ENCODE data around the gene AQP5. TPM values are rescaled to one million over a fixed set of nuclear protein-coding genes. Genes with fewer than 3 reads are reported as not detected.

The AQP5 gene
- polyA plus RNA-seq, 3 donors, result not detected

DNA sequence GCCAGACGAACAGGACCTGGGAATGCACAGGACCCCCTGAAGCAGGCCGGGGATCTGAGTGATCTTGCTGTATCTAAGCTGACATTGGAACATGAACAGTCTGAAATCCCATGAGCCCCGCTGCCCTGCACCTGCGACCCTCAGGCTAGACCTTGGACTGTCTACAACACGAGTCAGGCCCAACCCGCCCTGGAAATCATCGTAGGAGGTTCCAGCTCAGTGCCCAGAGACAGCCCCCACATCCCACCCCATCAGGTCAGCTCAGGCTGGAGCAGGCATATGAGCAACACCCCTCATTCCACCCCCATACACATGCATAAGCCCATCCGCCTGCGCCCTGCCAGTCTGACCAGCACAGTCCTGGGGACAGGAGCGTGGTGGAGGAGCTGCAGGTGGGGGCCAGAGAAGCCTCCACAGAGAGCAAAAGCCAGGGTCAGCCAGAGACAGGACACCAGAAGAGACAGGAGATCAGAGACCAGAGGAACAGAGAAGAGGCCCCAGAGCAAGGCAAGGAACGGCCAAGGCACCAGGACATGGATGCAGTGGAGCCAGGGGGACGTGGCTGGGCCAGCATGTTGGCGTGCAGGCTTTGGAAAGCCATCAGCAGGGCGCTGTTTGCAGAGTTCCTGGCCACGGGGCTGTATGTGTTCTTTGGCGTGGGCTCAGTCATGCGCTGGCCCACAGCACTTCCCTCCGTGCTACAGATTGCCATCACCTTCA, 11.1 kb downstream of the AQP5 start, which contains the start of gene AQP6:
Gene AQP6 (plus strand): TSS at position 307 of the 720 bp plus-strand sequence. CDS start 227 bp downstream, at position 534.
- TF ChIP-seq, protein P1, sequence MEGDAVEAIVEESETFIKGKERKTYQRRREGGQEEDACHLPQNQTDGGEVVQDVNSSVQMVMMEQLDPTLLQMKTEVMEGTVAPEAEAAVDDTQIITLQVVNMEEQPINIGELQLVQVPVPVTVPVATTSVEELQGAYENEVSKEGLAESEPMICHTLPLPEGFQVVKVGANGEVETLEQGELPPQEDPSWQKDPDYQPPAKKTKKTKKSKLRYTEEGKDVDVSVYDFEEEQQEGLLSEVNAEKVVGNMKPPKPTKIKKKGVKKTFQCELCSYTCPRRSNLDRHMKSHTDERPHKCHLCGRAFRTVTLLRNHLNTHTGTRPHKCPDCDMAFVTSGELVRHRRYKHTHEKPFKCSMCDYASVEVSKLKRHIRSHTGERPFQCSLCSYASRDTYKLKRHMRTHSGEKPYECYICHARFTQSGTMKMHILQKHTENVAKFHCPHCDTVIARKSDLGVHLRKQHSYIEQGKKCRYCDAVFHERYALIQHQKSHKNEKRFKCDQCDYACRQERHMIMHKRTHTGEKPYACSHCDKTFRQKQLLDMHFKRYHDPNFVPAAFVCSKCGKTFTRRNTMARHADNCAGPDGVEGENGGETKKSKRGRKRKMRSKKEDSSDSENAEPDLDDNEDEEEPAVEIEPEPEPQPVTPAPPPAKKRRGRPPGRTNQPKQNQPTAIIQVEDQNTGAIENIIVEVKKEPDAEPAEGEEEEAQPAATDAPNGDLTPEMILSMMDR (IDR thresholded peaks at IDR 0.05), result no peak
- Histone ChIP-seq H3K27ac (ENCODE audit: low read depth in 1 of 2, low read length in 2 of 2) (no peak within 1 kb of the TSS), H3K4me2 (replicated peaks; ENCODE audit: extremely low read depth, low read length, poor library complexity, severe bottlenecking) (no peak within 1 kb of the TSS), H3K4me1 (ENCODE audit: control insufficient read depth in 1 of 2, insufficient read depth in 2 of 2, low read length in 2 of 2) (peaks cover 25 to 42% of the 10 kb centered on the region in 2 donors), H2AFZ (ENCODE audit: insufficient read depth, low read depth, low read length, poor library complexity, severe bottlenecking) (no peak within 1 kb of the TSS), H3K9me3 (replicated peaks in 1 of 2; ENCODE audit: control insufficient read depth in 1 of 2, insufficient read depth in 1 of 2, low read length in 2 of 2) (no peaks in the 10 kb centered on the region), H3K9ac (ENCODE audit: insufficient read depth, low read length, poor library complexity, severe bottlenecking) (no peak within 1 kb of the TSS), H3K79me2 (ENCODE audit: insufficient read depth, low read length) (no peaks in the 10 kb centered on the region), H4K20me1 (ENCODE audit: insufficient read depth, low read length) (no peaks in the 10 kb centered on the region), H3K4me3 (replicated peaks in 1 of 3; ENCODE audit: low read depth in 2 of 3, low read length in 3 of 3) (no peak within 1 kb of the TSS), H3K36me3 (replicated peaks in 1 of 2; ENCODE audit: control insufficient read depth in 1 of 2, insufficient read depth in 2 of 2, low read length in 2 of 2) (no peaks in the 10 kb centered on the region), H3K27me3 (ENCODE audit: control insufficient read depth in 2 of 2, insufficient read depth in 2 of 2, low read length in 2 of 2) (peaks cover 0 to 23% of the 10 kb centered on the region in 2 donors)
- H3K27me3 Mint-ChIP-seq (ENCODE audit: low read depth in 3 of 3), result peaks cover 9 to 19% (median 12%) of the 10 kb centered on the region in 3 donors
- peaks cover 0 to 2% of the 10 kb centered on the region in 2 donors for H3K36me3 Mint-ChIP-seq
- H3K27ac Mint-ChIP-seq, result peak within 1 kb of the TSS in 1 of 7 donors; percentile 24
- WGBS (ENCODE audit: insufficient coverage), result 96% methylated on average over 18 of the region's 18 CpGs
- peaks cover 29% of the 10 kb centered on the region for H3K4me1 Mint-ChIP-seq
- intact Hi-C loops (cut with micrococcal nuclease), result no loop called here
- no peaks in the 10 kb centered on the region for H3K9me3 Mint-ChIP-seq
- DNase-seq, result no peak
- peak within 1 kb of the TSS in 1 of 2 donors; percentile 23 for H3K4me3 Mint-ChIP-seq

DNA sequence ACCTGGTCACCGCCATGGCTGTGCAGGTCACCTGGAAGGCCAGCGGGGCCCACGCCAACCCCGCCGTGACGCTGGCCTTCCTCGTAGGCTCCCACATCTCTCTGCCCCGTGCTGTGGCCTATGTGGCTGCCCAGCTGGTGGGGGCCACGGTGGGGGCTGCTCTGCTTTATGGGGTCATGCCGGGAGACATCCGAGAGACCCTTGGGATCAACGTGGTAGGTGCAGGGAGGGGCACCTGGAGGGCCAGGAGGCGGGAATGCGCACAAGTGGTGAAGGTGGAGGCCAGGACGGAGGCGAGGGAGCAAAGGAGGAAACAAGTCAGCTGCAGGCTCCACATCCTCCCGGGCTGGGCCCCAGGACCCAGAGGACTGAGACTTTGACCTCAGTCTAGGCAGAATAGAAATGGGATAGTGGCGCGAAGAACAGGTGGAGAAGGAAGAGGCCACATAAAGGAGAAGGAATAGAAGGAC, 11.7 kb downstream of the AQP5 start:
- H3K9me3 Mint-ChIP-seq, result no peaks in the 10 kb centered on the region
- Histone ChIP-seq H3K4me2 (replicated peaks; ENCODE audit: extremely low read depth, low read length, poor library complexity, severe bottlenecking) (no peak overlapping the region), H3K9me3 (replicated peaks in 1 of 2; ENCODE audit: control insufficient read depth in 1 of 2, insufficient read depth in 1 of 2, low read length in 2 of 2) (no peaks in the 10 kb centered on the region), H3K36me3 (replicated peaks in 1 of 2; ENCODE audit: control insufficient read depth in 1 of 2, insufficient read depth in 2 of 2, low read length in 2 of 2) (no peaks in the 10 kb centered on the region), H3K9ac (ENCODE audit: insufficient read depth, low read length, poor library complexity, severe bottlenecking) (no peak overlapping the region), H3K27ac (ENCODE audit: low read depth in 1 of 2, low read length in 2 of 2) (no peak overlapping the region), H3K79me2 (ENCODE audit: insufficient read depth, low read length) (no peaks in the 10 kb centered on the region), H2AFZ (ENCODE audit: insufficient read depth, low read depth, low read length, poor library complexity, severe bottlenecking) (no peak overlapping the region), H3K4me1 (ENCODE audit: control insufficient read depth in 1 of 2, insufficient read depth in 2 of 2, low read length in 2 of 2) (peaks cover 24 to 40% of the 10 kb centered on the region in 2 donors), H3K4me3 (replicated peaks in 1 of 3; ENCODE audit: low read depth in 2 of 3, low read length in 3 of 3) (no peak overlapping the region), H4K20me1 (ENCODE audit: insufficient read depth, low read length) (no peaks in the 10 kb centered on the region), H3K27me3 (ENCODE audit: control insufficient read depth in 2 of 2, insufficient read depth in 2 of 2, low read length in 2 of 2) (peaks cover 0 to 18% of the 10 kb centered on the region in 2 donors)
- no peak overlapping the region for H3K27ac Mint-ChIP-seq
- 88% methylated on average over 19 of the region's 19 CpGs for WGBS (ENCODE audit: insufficient coverage)
- intact Hi-C loops (cut with micrococcal nuclease), result no loop called here
- peaks cover 0 to 2% of the 10 kb centered on the region in 2 donors for H3K36me3 Mint-ChIP-seq
- H3K4me1 Mint-ChIP-seq, result peaks cover 25% of the 10 kb centered on the region
- no peak overlapping the region for H3K4me3 Mint-ChIP-seq
- no peak for DNase-seq
- TF ChIP-seq, protein P1 (IDR thresholded peaks at IDR 0.05), result no peak
- H3K27me3 Mint-ChIP-seq (ENCODE audit: low read depth in 3 of 3), result peaks cover 5 to 13% (median 11%) of the 10 kb centered on the region in 3 donors

All from CD14-positive monocyte (primary cell).